GM21576 (cell line): ENCODE data around the gene KATNBL1.
"Not testable (repeated sequence)": the region's sequence is repeated elsewhere in the genome, so short reads cannot be mapped to it uniquely, and the experiment has no call there.

Experiments
- ATAC-seq: cut with Tn5 transposase; IDR thresholded peaks from one replicate; pipeline ENCODE4 v1.9.1; 2021; ENCODE audit warnings: mild to moderate bottlenecking, moderate library complexity; ENCODE audit not compliant: unreplicated experiment

KATNBL1 gene

GRCh38 chr15:34203936-34204335, 6.0 kb downstream of the KATNBL1 start:
- no peak for ATAC-seq

DNA sequence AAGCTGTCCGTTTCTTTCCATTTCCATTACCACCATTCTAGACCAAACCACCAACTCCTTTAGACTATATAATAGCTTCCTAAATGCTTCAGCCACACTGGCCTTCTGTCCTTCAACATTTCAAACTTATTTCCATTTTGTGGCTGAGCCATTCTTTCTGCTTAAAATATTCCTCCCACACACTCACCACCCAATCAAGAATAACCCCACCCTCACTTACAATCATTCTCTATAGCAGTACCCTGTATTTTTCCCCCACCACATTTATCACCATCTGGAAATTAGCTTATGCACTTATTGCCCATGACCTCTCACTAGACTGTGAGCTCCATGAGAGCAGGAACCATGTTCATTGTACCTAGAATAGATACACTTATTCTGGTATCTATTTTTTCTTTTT, 6.6 kb downstream of the KATNBL1 start:
- no peak for ATAC-seq

DNA sequence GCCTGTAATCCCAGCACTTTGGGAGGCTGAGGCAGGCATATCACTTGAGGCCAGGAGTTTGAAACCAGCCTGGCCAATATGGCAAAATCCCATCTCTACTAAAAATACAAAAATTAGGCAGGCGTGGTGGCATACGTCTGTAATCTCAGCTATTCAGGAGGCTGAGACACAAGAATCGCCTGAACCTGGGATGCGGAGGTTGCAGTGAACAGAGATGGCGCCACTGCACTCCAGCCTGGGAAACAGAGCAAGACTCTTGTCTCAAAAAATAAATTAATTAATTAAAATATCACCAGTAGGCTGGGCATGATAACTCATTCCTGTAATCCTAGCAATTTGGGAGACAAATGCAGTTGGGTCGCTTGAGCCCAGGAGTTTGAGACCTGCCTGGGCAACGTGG, 16.6 kb downstream of the KATNBL1 start:
- ATAC-seq: not testable (repeated sequence)

- ATAC-seq: no peak
Measured at GRCh38 chr15:34188711-34189110, 21.2 kb downstream of the KATNBL1 start.

GRCh38 chr15:34185666-34186065, 24.2 kb downstream of the KATNBL1 start:
- no peak for ATAC-seq

GRCh38 chr15:34182942-34183341, 27.0 kb downstream of the KATNBL1 start:
- no peak for ATAC-seq

- ATAC-seq: no peak
Measured at GRCh38 chr15:34179234-34179633, 30.7 kb downstream of the KATNBL1 start.

DNA sequence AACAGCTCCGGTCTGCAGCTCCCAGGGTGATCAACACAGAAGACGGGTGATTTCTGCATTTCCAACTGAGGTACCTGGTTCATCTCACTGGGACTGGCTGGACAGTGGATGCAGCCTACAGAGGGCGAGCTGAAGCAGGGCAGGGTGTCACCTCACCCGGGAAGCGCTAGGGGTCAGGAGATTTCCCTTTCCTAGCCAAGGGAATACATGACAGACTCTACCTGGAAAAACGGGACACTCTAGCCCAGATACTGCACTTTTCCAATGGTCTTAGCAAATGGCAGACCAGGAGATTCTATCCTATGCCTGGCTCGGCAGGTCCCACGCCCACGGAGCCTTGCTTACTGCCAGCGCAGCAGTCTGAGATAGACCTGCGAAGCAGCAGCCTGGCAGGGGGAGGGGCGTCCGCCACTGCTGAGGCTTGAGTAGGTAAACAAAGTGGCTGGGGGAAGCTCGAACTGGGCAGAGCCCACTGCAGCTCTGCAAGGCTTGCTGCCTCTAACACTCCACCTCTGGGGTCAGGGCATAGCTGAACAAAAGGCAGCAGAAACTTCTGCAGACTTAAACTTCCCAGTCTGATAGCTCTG, 43.8 kb downstream of the KATNBL1 start:
- not testable (repeated sequence) for ATAC-seq

DNA sequence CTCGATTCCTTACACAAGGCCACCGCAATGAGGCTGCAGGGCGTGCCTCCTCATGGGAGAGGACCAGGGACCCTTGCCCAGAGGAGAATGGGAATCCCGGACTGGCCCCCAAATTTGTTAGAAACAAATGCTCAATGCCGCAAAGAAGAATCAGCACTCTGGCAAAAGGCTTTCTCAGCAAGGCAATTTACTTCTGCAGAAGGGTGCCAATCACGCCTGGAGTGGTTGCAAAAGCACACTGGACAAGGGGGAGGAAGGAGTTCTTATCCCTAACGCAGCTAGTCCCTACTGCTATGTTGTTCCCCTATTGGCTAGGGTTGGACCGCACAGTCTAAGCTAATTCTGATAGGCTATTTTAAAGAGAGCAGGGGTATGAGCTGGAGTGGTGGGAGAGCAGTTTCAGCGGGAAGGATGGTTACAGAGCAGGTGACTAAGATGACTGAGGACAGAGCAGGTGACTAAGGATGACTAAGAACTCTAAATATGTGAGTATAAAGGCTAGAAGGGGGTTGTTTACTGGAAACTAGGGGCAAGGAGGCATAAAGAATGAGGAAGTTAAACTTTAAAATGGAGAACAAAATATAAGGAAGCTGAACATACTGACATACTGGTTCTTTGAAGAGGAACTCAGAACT, 48.5 kb downstream of the KATNBL1 start:
- ATAC-seq: no peak

GRCh38 chr15:34160735-34161134, 49.2 kb downstream of the KATNBL1 start:
- ATAC-seq: no peak

- ATAC-seq: no peak
Measured at GRCh38 chr15:34158355-34158754, 51.5 kb downstream of the KATNBL1 start.

DNA sequence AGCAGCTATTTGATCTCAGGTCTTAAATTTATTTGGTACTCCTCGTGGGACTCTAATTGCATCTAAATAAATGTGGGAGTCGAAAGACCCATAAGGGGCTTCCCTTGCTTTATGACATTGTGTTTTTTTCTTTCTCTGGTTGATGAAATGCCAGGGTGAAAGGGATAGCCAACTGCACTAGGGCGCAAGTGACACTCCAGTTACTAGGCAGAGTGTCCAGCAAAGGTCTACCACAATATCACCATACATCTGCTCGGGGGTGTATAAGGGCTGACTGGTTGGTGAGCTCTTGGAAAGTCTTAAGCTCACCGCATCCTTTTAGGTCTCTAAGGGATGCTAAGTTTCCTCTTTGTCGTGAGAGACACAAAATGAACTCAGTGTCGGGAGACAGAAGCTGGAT, 54.0 kb downstream of the KATNBL1 start:
- ATAC-seq: no peak

- ATAC-seq: no peak
Measured at GRCh38 chr15:34154725-34155204, 55.1 kb downstream of the KATNBL1 start.

DNA sequence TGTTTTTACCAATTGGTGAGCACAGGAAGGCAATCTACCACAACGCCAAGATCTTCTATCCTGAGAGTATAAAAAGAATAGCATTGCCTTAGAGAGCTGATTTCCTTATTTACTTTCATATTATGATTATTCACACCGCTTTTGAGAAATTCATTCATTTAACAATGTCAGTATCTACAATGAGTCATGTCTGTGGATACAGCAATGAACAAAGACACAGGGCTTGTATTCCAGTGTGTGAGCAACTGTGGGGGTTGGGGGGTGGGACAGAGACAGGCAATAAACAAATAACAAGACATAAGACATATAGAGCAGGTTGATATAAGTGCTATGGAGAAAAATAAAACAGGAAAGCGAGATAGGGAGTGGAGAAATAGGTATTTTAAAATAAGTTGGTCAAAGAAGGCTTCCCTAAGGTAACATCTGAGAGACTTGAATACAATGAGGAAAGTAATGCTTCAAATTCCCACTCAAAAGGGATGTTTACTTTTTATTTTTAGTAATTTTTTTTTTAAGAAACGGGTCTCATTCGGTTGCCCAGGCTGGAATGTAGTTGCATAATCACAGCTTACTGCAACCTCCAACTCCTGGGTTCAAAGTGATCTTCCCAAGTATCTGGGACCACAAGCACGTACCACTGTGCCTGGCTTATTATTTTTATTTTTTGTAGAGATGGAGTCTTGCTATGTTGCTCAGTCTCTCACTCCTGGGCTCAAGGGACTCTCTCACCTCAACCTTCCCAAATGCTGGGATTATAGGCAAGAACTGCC, 62.3 kb downstream of the KATNBL1 start:
- ATAC-seq: no peak

- ATAC-seq: no peak
Measured at GRCh38 chr15:34133511-34133910, 76.4 kb downstream of the KATNBL1 start.

DNA sequence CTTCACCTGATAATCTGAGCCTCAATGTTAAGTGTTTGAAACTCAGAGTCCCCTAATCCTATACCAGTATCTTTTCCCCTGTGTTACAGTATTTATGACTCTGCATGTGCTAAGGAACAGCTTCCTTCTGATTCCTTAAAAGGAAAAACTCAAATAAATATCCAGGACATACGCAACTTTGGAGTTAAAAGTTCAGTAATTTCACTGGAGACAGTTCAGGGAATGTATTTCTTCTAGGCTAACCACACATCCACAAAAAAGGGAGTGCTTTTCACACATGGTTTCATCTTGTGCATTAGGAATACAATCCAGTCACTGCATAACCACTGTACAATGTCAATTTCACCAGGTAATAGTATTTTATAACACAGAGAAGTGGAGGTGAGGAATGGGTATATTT, 77.0 kb downstream of the KATNBL1 start:
- ATAC-seq: no peak

DNA sequence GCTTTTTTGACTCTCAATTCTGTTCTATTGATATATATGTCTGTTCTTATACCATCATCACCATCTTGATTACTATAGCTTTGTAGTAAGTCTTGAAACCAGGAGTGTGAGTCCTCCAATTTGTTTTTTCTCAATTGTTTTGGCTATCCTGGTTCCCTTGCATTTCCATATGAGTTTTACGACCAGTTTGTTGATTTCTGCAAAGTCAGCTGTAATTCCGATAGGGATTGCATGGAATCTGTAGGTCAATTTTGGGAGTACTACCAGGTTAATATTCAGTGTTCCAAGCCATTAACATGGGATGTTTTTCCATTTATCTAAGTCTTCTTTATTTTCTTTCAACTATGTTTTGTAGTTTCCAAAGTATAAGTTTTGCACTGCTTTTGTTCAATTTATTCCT, 81.0 kb downstream of the KATNBL1 start:
- no peak for ATAC-seq

DNA sequence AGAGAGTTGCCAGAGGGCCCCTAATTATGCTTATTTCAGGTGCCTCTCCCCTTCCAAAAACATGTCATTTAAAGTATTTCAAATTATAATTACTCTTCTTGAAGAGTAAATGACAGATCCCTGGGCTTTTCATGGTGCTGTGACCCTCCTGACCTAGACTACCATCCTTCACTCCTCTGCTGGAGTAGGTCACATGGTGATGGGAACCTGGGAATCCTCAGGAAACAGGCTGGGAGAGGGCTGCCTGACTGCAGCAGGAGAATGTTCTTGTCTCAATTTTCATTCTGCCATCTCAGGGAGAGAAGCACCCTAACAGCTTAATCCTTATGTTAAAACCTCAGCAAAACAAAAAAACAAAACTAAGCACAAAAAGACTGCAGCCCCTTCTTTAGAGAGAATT, 83.4 kb downstream of the KATNBL1 start:
- no peak for ATAC-seq

DNA sequence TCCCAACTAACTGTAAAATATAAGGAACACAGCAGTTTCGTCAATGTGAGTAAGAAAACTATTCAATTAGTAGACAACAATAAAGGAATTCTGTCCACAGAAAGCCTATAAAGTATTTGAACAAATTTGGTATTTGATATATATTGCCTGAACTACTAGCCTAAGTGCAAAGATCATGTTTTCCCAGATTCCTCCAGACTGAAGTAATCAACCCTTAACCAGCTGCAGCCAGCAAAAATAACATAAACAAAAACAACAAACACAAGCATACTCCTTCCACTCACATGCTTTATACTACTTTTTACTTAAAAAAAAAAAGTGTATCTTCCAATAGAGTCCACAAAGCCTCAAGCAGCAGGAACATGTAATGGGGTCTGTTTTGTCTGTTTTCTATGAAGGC, 84.0 kb downstream of the KATNBL1 start:
- no peak for ATAC-seq

- no peak for ATAC-seq
Measured at GRCh38 chr15:34124651-34125050, 85.2 kb downstream of the KATNBL1 start.

GRCh38 chr15:34122771-34123183, 87.1 kb downstream of the KATNBL1 start:
- ATAC-seq: no peak

DNA sequence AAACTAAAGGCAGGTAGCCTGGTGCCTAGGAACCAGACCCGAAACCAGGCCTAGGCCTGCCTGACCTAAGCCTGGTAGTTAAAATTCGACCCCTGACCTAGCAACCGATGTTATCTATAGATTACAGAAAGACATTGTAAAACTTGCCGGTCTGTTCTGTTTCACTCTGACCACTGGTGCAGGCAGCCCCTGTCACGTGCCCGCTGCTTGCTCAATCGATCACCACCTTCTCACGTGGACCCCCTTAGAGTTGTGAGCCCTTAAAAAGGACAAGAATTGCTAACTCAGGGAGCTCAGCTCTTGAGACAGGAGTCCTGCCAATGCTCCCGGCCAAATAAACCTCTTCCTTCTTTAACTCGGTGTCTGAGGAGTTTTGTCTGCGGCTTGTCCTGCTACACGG, 88.1 kb downstream of the KATNBL1 start:
- not testable (repeated sequence) for ATAC-seq
